Measurements from ENCODE around the gene BYSL. TPM values are rescaled to one million over a fixed set of nuclear protein-coding genes. Genes with fewer than 3 reads are reported as not detected.

The BYSL gene
- total RNA-seq, 1 experiment from 2014 or later, result 89.7 TPM

DNA sequence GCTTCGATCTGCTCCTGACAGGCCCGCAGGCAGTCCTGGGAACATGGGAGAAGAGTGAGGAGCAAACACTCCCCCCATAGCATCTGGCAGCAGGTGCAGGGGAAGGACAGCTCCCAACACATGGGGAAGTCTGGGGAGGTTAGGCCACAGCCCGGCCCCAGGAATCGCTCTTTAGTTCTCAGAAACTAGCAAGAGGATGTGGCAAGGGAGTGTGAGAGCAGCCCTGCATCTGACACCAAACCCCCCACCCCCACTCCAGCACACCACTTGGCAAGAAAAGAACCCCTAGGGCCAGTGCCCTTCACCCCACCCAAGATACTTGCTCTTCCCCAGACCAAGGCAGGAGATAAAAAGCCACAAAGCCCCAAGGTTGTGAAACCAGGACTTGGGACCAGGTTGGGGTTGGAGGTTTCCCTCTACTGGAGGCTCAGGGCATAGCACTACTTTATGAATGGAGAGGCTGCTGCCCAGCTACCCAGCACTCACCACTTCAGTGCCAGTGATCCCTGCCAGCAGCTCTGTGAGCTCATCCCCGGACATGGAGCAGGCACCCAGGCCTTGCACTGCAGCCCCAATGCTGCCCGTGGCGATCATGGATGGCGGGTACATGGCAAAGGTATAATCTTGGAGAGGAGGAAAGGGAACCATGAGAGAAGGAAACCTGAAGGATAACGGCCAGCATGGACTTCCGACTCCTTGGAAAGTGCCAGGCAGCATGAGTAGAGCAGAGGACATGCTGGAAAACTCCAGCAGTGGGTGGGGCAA is 15.0 kb downstream of the BYSL start:
- peak; percentile 80 for DNase-seq (ENCODE audit: low spot score)
- no peak for TF ChIP-seq EZH2 (IDR thresholded peaks at IDR 0.05; ENCODE audit: borderline replicate concordance, low read depth, low read length, poor library complexity, severe bottlenecking)
- TF ChIP-seq, protein P1, sequence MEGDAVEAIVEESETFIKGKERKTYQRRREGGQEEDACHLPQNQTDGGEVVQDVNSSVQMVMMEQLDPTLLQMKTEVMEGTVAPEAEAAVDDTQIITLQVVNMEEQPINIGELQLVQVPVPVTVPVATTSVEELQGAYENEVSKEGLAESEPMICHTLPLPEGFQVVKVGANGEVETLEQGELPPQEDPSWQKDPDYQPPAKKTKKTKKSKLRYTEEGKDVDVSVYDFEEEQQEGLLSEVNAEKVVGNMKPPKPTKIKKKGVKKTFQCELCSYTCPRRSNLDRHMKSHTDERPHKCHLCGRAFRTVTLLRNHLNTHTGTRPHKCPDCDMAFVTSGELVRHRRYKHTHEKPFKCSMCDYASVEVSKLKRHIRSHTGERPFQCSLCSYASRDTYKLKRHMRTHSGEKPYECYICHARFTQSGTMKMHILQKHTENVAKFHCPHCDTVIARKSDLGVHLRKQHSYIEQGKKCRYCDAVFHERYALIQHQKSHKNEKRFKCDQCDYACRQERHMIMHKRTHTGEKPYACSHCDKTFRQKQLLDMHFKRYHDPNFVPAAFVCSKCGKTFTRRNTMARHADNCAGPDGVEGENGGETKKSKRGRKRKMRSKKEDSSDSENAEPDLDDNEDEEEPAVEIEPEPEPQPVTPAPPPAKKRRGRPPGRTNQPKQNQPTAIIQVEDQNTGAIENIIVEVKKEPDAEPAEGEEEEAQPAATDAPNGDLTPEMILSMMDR (conservative IDR thresholded peaks at IDR 0.05; ENCODE audit: low read depth, low read length), result peak; percentile 80
- CTCF ChIA-PET, result interaction anchor here (0.6 to 1.1 kb wide), 2 partner anchors 87 to 120 kb away, joined by 3 to 4 read pairs; no protein-coding TSS in a partner anchor

GRCh38 chr6:41937472-41937860 is 16.2 kb downstream of the BYSL start:
- Histone ChIP-seq H3K27ac (ENCODE audit: low read depth, low read length, poor library complexity, severe bottlenecking) (no peak overlapping the region), H3K27me3 (replicated peaks; ENCODE audit: insufficient read depth, low read depth, low read length, poor library complexity) (no peaks in the 10 kb centered on the region), H3K9me3 (ENCODE audit: low read depth, low read length, poor library complexity, severe bottlenecking) (no peaks in the 10 kb centered on the region), H3K36me3 (ENCODE audit: insufficient read depth, low read length, poor library complexity, severe bottlenecking) (peaks cover 20% of the 10 kb centered on the region), H3K4me3 (ENCODE audit: low read depth, low read length, poor library complexity, severe bottlenecking) (no peak overlapping the region), H3K4me1 (ENCODE audit: insufficient read depth, low read length, poor library complexity, severe bottlenecking) (peaks cover 27% of the 10 kb centered on the region)
- CTCF ChIA-PET, result no interaction called here
- TF ChIP-seq, protein P1 (conservative IDR thresholded peaks at IDR 0.05; ENCODE audit: low read depth, low read length), result no peak
- TF ChIP-seq EZH2 (IDR thresholded peaks at IDR 0.05; ENCODE audit: borderline replicate concordance, low read depth, low read length, poor library complexity, severe bottlenecking), result no peak
- no TSS peak for BruUV-seq (replicated peaks)
- intact Hi-C loops (cut with micrococcal nuclease; ENCODE audit: unreplicated experiment), result loop anchor here (5.0 kb wide), 1 partner anchor 150 kb away; the partner anchor contains the start of gene TOMM6
- POLR2A ChIA-PET (ENCODE audit: low non-redundant PET), result interaction anchor here (0.5 kb wide), 1 partner anchor 96 kb away, joined by 4 read pairs; no protein-coding TSS in a partner anchor
- no peak for DNase-seq (ENCODE audit: low spot score)

More for the DNA sequence above, 15.0 kb downstream of the BYSL start:
- Histone ChIP-seq H3K4me1 (ENCODE audit: insufficient read depth, low read length, poor library complexity, severe bottlenecking) (peaks cover 27% of the 10 kb centered on the region), H3K27ac (ENCODE audit: low read depth, low read length, poor library complexity, severe bottlenecking) (peak overlapping the region; percentile 22), H3K9me3 (ENCODE audit: low read depth, low read length, poor library complexity, severe bottlenecking) (no peaks in the 10 kb centered on the region), H3K36me3 (ENCODE audit: insufficient read depth, low read length, poor library complexity, severe bottlenecking) (peaks cover 33% of the 10 kb centered on the region), H3K4me3 (ENCODE audit: low read depth, low read length, poor library complexity, severe bottlenecking) (no peak overlapping the region), H3K27me3 (replicated peaks; ENCODE audit: insufficient read depth, low read depth, low read length, poor library complexity) (no peaks in the 10 kb centered on the region)
- POLR2A ChIA-PET (ENCODE audit: low non-redundant PET), result no interaction called here
- BruUV-seq (replicated peaks), result no TSS peak
- intact Hi-C loops (cut with micrococcal nuclease; ENCODE audit: unreplicated experiment), result loop anchor here (5.0 kb wide), 1 partner anchor 149 kb away; the partner anchor contains the start of gene TOMM6

DNA sequence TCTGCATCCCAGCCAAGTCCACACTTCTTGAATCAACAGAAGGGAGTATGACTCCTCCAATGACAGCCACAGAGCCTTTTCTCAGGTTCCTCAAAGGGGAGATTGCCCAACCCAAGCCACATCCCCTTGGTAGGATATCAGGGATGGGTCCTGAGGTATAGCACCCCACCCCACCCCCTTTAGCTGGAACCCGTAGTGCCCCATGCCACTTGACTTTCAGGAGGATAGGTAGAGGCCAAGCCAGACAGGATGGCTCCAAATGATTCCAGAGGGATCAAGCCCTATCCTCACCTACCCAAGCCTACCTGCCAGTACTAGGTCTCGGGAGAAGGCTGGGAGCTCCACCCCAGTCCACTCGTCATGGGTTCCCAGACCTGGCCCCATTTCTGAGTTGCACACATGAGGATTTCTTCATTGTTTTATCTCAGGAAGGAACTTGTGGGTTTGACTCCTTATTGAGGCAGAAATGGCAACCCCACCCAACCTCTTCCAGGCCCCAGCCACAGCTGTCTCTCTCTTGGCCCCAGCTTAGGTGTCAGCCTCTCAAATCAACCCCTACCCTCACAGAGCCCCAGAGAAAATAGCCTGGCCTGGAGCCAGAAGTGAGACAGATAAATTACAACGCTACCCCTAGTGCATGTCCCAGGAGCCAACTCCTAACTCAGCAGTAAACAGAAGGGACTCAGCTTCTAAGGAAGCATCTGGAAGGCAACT is 16.7 kb downstream of the BYSL start:
- Histone ChIP-seq H3K4me3 (ENCODE audit: low read depth, low read length, poor library complexity, severe bottlenecking) (no peak overlapping the region), H3K36me3 (ENCODE audit: insufficient read depth, low read length, poor library complexity, severe bottlenecking) (peaks cover 16% of the 10 kb centered on the region), H3K9me3 (ENCODE audit: low read depth, low read length, poor library complexity, severe bottlenecking) (no peaks in the 10 kb centered on the region), H3K4me1 (ENCODE audit: insufficient read depth, low read length, poor library complexity, severe bottlenecking) (peaks cover 27% of the 10 kb centered on the region), H3K27ac (ENCODE audit: low read depth, low read length, poor library complexity, severe bottlenecking) (peak overlapping the region; percentile 24), H3K27me3 (replicated peaks; ENCODE audit: insufficient read depth, low read depth, low read length, poor library complexity) (no peaks in the 10 kb centered on the region)
- POLR2A ChIA-PET (ENCODE audit: low non-redundant PET), result no interaction called here
- no peak for DNase-seq (ENCODE audit: low spot score)
- intact Hi-C loops (cut with micrococcal nuclease; ENCODE audit: unreplicated experiment), result loop anchor here (5.0 kb wide), 1 partner anchor 151 kb away; the partner anchor contains the start of gene TOMM6
- TF ChIP-seq, protein P1 (conservative IDR thresholded peaks at IDR 0.05; ENCODE audit: low read depth, low read length), result no peak
- TF ChIP-seq EZH2 (IDR thresholded peaks at IDR 0.05; ENCODE audit: borderline replicate concordance, low read depth, low read length, poor library complexity, severe bottlenecking), result no peak
- no TSS peak for BruUV-seq (replicated peaks)
- CTCF ChIA-PET, result interaction anchor here (1.8 kb wide), 1 partner anchor 17 kb away, joined by 6 read pairs; the partner anchor contains the start of genes BYSL and MED20

All from A673 (cell line).